T-helper 2 cell treated with Interferon-gamma antibody and Interleukin-4, amounts not matched to agents 100 ng/mL and 5 ng/mL, for 36 hours (primary cell): ENCODE data around the gene CAMSAP2. TPM values are rescaled to one million over a fixed set of nuclear protein-coding genes. Genes with fewer than 3 reads are reported as not detected.

Experiments used
- intact Hi-C: fragments of 100-400 bp; cut with micrococcal nuclease; formaldehyde crosslinking; loops from one replicate; pipeline ENCODE4 v1.15.1; 2023
- total RNA-seq: library from RNA; stranded (reverse); gene quantifications from 2 replicates; pipeline ENCODE4 v1.2.3, GENCODE V29; 2022

The CAMSAP2 gene
- total RNA-seq, 1 donor from 2014 or later: 0.18 TPM

DNA sequence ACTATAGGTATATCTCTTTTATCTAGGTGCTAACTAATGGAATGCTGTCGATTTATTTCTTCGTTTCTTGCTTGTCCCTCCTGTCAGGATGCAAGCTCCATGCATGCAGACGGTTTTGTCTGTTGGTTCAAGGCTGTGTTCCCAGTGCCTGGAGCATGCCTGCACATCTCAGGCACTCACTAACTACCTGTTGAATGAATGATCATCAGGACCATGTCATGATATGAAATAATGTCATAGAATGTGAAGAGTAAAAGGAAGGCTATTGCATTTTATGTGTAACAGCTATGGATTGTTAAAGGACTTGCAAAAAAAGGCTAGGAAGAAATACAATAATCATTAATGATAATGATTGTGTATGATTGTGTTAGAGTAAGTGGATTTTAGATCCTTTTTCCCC lies 138.3 kb downstream of the CAMSAP2 start:
- intact Hi-C loops: no loop called here

DNA sequence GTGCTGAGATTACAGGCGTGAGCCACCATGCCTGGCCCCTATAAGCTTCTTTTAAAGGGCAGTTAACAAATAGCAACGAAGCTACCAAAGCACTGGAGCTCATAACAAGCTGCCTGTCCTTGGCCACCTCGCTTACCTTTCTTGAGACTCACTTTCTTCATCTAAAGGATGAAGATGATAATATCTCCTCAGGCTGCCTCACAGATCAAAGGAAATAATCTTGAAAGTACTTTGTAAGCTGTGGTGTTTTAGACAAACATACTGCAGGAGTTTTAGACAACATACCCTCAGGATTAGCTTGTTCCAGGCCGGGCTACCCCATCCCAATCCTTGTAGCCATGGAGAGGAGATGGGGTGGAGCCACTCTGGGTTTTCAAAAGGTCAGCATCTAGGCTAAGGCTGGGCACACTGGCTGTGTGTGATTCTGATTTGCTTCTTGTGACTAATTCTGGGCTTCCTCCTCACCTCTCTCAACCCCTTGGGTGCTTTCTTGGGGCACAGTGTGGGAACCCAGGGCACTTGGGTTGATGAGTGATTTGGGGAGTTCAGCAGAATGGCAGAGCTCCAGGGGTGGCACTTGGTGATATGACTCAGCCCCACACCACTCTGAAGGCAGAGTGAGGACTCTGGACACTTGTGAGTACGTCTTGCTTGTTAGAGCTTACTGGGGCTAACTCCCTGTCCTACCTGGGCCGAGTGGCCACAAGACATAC lies 139.3 kb downstream of the CAMSAP2 start:
- intact Hi-C loops: no loop called here

DNA sequence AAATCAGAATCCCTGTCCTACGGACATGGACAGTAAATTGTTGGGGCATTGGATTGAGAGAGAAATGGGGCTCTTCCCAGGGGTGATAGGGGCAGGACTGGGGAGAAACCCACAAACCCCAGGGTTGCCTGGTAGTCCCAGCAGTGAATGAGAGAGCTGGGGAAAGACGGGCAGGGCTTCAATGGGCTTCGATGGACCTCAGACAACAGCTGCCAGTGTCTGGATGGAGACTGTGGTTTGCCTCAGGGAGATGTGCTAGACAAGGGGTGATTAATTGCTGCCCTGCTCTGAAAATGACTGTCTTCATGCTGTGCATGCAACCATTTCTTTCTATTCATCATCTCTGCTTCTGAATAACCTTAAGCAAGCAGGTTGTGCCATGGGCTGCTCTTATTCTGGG lies 141.5 kb downstream of the CAMSAP2 start:
- intact Hi-C loops: no loop called here

DNA sequence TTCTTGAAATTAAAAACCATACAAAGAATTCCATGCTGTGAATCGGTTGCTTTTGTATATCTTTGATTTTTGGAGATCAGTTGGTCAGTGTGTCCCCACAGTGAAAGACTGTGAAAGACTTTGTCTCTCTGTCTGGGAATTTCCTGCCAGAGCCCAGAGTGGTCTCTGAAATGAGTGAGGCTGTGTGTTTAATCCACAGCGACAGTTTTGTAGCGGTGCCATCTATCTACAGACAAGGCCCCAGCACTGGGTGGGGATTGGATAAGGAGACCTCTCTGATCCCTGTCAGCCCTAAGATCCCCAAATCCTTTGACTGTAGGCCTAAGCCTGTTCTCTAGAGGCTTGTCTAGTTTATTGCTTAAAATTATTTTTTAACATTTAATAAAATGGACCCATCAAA lies 144.4 kb downstream of the CAMSAP2 start:
- intact Hi-C loops: no loop called here

DNA sequence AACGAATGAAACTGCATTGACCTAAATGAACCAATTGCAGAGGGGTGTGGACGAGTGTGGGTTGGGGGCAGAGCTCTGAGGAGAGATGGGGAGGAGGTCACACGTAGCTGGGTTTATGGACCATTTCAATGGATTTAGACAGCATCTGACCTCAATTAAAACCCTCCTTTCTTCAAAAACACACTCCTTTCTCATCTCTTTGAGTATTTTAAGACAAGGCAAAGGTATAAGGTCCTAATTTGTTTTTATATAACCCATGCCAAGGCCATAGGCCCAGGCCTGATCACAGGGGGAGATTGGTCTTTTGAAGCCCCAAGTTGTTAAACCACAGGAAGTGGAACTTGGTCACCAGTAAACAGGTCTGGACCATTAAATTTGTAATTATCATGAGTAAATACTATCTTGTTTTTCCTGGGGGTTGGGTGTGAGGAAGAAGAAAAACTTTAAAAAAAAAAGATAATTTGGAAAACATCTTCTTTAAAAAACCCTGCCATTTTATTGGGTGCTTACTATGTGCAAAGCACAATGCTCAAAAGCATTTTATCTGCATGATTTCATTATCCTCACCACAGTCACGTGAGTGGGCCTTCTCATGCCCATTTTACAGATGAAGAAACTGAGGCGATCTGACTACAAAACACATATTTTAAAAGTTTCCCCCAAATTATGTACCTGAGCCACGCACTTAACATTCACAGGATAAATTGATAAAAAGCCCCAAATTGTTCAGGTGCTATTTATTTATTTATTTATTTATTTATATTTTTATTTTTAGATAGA lies 147.1 kb downstream of the CAMSAP2 start:
- intact Hi-C loops: no loop called here

DNA sequence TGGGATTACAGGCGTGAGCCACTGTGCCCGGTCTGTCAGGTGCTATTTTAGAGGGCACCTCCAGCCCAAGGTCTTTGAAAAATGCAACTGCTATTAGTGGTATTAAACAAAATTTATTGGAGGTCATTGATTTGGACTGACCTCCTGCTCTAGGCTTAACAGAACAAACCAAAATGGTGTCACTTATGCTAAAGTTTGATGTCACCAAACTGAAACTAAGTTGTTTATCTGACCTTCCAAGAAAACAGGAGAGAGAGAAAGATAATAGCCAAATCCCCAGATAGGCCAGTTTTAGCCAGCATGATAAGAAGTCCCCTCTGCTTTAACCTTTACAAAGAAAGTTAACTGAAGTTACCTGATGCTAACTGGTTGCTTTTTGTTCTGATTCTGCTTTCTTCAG lies 147.9 kb downstream of the CAMSAP2 start:
- intact Hi-C loops: no loop called here

DNA sequence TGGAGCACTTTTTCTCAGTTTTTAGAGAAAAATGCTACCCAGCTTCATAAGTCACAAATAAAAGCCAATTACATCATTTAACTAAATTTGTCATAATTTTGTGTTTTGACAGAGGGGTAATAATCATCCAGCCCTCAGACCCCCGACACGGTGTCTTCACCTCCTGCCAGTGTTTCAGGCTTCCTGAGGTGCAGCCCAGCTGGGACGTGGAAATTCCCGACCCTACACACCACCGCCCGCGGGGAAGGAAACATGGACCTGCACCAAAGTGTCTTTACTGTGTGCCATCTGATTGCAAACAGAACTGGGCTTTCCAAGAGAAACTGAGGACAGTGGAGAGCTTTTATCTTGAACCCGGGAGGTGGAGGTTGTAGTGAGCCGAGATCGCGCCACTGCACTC lies 148.3 kb downstream of the CAMSAP2 start:
- intact Hi-C loops: no loop called here

DNA sequence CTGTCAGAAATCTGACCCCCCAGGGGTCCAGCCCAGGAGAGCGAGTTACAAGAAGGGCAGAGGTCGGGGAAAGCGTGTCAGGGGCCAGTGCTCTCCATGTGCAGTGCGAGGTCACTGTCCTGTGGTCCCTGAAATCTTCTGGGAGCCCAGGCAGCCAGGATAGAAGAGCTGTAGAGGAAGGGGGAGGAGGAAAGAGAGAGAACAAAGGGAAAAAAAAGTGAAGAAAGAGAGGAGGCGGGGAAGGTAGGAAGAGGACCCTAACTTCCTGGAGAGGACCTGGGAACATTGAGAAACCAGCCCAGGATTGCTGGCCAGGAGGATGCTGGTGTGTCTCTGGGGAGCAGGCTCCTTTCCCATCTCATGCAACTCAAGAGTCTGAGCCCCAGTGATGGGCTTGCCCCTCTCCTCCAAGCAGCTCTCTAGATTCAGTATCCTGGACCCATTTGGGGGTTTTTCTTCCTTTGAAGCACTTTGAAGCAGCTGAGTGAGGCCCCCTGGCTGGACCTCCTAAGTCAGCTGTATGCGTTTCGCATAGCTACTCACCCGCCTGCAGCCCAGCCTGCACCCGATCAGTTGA lies 149.2 kb downstream of the CAMSAP2 start:
- intact Hi-C loops: no loop called here

DNA sequence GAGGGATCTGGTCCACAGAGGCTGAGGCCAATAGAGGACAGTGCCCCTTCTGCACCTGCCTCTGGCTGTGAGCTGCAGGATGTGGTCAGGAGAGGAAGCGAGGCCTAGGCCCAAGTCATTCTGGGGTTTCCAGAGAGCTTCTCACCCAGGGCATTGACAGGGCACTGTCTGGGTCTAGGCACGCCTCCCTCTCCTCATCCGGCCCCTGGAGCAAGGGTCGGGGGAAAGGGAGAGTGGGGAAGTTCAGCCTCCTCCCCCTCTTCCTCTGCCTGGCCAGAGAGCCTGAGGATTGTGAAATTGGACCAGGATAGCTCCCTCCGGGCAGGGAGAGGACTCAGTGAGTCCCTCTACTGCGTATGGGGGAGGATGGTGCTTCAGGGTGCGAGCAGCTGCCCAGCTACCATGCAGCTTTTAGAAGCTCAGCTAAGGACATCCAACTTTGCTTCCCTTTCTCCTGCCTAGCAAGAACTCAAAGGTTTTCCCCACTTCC lies 149.7 kb downstream of the CAMSAP2 start:
- intact Hi-C loops: no loop called here

DNA sequence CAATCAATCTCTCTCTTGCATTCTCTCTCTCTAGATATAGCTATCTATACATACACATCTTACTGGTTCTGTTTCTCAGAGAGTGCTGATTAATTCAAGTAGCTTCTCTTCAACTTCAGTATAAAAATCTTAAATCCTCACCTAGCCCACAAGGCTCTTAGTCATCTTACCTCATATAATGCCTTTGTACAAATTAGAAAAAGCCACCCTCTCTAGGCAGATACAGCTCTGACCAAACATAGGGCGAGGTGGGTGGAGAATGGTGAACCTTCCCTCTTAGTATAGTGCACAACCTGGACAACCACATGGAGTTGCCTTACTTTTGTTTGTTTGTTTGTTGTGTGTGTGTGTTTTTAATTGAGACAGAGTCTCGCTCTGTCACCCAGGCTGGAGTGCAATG lies 150.9 kb downstream of the CAMSAP2 start:
- intact Hi-C loops: no loop called here

DNA sequence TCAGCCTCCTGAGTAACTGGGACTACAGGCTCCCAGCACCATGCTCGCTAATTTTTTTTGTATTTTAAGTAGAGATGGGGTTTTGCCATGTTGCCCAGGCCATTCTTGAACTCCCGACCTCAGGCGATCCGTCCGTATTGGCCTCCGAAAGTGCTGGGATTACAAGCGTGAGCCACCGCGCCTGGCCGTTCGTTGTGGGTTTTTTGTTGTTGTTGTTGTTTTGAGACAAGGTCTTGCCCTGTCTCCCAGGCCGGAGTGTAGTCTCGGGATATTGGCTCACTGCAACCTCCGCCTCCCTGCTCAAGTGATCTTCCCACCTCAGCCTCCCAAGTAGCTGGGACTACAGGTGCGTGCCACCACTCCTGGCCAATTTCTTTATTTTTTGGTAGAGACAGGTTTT lies 151.3 kb downstream of the CAMSAP2 start:
- intact Hi-C loops: no loop called here

DNA sequence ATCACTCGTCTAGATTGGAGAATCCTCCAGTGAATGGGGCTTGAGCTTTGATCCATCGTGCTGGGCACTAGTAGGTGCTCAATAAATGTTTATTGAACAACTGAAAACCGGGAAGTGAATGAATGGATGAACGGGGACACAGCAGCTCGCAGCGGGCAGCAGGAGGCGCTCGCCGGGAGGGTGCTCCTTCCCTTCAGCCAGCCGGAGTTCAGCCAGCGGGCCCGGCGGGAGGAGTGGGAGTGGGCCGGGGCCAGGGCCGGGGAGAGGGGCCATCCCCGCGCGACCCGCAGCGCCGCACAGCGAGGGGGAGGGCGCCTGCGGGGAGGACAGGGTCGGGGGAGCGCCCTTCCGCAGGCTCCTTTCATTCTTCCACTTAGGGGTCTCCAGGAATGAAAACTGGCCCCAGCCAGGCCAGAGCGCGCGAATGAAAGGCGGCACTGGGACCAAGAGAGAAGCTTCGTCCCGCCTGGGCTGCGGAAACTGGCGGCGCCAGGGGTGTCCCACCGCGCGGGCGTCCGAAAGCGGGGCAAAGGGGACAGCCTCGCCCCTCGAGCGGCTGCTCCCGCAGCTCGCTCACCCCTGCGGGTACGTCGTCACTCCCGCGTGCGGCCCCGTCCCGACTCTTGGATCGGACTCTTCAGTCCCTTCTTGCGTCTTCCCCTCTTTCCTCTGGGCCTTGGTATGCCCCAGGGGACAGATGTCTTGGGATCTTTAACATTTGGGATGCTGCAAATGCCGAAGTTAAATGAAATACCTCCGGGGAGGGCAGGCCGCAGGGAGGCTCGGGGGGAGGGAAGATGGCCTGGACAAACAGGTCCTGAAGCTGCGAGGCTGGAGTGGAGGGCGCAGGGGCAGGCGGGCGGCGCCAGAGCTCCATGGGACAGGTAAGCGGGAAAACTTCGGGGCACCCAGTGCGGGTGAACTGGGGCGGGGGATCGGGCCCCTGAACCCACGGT lies 152.4 kb downstream of the CAMSAP2 start:
- intact Hi-C loops: no loop called here

DNA sequence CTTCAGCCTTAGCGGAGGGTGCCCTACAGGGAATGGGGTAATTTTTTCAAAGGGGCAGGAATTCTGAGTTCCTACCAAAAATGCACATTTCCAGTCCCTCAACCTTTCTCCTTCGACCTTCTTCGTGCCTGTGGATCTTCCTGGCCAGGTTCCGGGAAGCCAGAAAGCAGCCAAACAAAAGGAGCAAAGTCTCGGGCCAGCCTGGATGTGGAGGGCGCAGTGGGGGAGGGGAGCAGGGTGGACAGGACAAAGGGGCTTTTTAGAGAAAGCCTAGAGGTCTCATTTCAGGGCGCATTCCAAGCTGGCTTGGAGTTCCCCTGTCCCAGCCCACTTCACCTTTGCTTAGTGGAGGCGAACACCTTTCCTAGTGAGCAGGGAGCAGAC lies 153.1 kb downstream of the CAMSAP2 start:
- intact Hi-C loops: no loop called here

DNA sequence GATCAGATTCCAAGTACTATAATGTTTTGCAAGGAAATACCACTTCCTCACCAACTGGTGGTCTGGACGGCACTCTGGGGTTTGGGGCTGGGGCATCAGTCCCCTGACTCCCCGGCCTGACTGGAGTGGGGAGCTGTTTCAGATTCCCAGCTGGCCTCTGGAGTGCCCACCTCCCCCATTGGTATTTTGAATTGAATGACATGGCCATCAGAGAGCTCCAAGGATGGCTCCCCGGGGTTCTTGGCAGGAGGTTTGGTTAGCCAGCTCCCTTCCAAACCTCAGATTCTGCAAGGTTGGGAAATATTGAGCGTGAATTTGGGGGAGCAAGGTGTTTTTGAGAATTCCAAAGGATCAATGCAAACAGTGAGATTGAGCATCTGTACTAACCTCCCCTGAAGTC lies 153.9 kb downstream of the CAMSAP2 start:
- intact Hi-C loops: no loop called here

DNA sequence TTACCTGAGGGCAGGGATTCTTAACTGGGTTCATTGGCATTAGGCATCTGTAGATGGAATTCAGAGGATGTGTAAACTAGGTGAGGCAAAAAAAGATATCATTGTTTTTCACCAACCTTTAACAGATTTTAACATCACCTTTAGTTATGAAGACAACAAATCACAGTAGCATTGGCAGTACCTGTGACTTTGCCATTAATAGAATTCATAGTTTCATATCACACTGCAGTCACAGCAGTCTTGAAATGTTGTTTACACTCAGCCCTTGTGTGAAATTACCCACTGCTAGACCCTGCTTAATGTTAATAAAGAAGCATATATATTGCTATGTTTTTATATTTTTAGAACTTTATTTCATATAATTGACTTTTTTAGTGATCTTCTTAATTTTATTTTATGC lies 154.3 kb downstream of the CAMSAP2 start:
- intact Hi-C loops: no loop called here

DNA sequence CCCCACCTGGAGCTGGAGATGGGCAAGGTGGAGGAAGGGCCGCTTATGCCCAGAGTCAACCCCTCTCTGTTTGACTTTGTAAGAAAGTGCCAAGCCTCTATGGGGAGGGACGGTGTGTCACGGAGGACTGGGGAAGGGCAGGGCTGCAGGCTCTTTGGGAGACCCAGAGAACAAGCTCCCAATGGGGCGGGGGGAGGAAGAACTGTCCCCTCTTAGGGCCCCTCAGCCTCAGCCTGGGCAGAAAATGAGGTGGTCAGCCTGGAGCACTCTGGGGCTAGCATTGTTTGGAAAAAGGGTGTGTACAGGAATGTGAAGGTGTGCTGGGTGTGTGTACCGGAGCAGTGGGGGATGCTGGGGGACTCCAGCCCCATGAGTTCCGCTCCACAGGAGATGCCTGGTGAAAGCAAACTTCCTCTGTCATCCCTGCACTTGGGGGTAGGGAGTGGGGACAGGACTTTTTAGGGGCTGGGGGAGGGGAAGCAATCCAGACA lies 154.8 kb downstream of the CAMSAP2 start:
- intact Hi-C loops: no loop called here

DNA sequence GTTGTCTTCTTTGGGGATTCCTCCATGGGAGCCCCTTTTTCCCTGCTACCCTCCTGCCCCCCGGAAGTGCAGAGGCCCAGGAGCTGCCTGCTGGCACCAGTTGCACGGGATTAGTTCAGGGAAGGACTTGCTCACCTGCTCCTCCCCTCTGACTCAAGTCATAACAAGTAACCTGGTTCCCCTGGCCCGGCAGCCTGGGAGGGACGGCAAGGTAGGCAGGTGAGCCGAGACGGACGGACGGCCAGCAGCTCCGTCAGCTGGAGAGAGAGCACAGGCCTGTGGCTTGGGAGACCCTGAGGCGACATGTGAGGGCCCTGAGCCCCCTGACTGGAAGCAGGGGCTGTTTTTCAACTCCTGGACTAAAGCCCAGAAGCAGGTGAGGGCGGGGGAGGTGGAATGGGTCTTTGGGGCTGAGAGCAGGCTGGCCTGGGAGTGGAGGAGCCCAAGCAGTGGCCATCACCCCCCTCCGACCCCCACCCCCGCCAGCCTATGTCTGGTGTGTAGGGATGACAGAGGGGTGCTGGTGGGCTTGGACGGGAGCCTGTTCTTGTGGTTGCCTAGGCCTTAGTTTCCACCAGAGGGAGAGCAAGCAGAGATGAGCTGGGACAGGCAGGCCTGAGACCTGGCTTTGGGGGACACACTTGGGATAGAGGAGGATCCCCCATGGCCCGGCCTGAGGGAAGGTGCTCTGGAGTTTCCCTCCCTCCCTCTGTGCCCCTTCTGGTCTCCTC lies 156.2 kb downstream of the CAMSAP2 start, which contains the start of gene INAVA:
Gene INAVA (plus strand): TSS at position 189 of the 731 bp plus-strand sequence. CDS start 3,501 bp downstream, outside the sequence.
- intact Hi-C loops: no loop called here

DNA sequence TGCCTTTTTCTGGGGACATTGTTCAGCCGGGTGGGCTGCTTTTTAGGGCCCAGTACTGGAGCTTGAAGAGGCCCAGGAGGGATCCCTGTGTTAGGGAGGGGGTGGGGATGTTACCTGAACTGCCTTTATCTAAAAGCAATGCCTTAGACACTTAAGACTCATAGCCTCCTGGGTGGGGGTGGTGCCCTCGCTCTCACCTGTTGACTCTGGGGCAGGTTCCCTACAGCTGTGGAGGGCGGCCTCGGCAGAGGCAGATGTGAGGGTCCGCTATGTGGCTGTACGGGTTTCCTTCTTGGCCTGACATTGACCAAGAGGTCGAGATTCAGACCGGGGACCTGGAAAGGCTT lies 156.7 kb downstream of the CAMSAP2 start:
- intact Hi-C loops: no loop called here

DNA sequence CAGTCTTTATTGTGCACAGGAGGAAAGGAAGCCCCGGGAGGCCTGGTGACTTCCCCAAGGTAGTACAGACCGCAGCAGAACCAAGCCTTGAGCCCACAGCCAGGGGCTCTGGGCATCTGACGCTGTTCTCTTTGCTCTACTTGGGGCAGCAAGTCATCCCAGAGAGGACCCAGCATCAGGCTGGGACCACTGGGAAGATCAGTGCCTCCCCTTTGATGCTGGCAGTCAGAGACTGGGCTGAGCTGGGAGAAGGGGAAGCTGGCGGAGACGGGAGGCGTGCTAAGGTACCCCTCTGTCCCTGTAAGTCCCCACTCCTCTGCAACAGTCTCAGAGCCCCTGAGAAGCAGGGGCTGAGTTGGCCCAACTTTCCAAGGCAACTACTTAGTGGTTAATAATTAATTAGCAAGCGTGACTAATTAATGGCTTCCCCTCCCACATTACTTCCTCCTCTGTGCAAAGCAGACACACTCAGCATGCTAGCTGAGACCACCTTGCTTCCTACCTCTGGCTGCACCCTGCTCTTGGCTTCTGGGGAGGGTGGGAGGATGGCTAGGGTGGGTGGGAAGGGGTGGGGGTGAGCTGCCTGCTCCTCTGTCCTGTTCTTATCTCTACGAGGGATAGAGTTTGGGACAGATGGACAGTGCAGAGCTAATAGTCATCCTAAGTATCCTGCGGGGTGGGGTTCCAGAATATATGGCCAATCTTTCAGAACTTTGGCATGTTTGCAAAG lies 157.3 kb downstream of the CAMSAP2 start:
- intact Hi-C loops: no loop called here
